HepG2 (cell line): ENCODE results near the gene BPIFA2. TPM values are rescaled to one million over a fixed set of nuclear protein-coding genes. Genes with fewer than 3 reads are reported as not detected.

Experiments
- ATAD3A ChIP-seq: sonication (generic); formaldehyde crosslinking; IDR thresholded peaks from 2 replicates; pipeline ENCODE4 v1.4.0; 2020; ENCODE audit warnings: missing genetic modification reagents
- ATF5 ChIP-seq: sonication (generic); formaldehyde crosslinking; IDR thresholded peaks from 2 replicates; pipeline ENCODE4 v1.4.0; 2020; ENCODE audit warnings: mild to moderate bottlenecking, low read depth, missing genetic modification reagents
- CREB3 ChIP-seq: sonication (generic); formaldehyde crosslinking; IDR thresholded peaks from 2 replicates; pipeline ENCODE4 v1.5.0; 2020; ENCODE audit warnings: missing genetic modification reagents
- DBP ChIP-seq: sonication (generic); formaldehyde crosslinking; IDR thresholded peaks from 2 replicates; pipeline ENCODE4 v1.4.0; 2020; ENCODE audit warnings: missing genetic modification reagents; ENCODE audit errors: not compliant biosample characterization
- DZIP1 ChIP-seq: sonication (generic); formaldehyde crosslinking; IDR thresholded peaks from 2 replicates; pipeline ENCODE4 v1.5.0; 2020; ENCODE audit warnings: mild to moderate bottlenecking, missing genetic modification reagents
- KAT2B ChIP-seq: fragments of 150-350 bp; IDR thresholded peaks from 2 replicates; pipeline ENCODE4 v1.6.1; 2014; ENCODE audit warnings: low read depth, low read length, borderline replicate concordance
- KMT2B ChIP-seq: IDR thresholded peaks from 2 replicates; pipeline ENCODE4 v1.6.1; 2016; ENCODE audit warnings: missing genetic modification reagents, missing compliant biosample characterization
- MAFG ChIP-seq: sonication (generic); formaldehyde crosslinking; IDR thresholded peaks from 2 replicates; pipeline ENCODE4 v1.5.1; 2020; ENCODE audit warnings: mild to moderate bottlenecking, missing genetic modification reagents
- MEIS1 ChIP-seq: sonication (generic); formaldehyde crosslinking; IDR thresholded peaks from 2 replicates; pipeline ENCODE4 v1.9.0; 2021; ENCODE audit warnings: mild to moderate bottlenecking, missing genetic modification reagents, moderate library complexity, borderline replicate concordance
- MIER2 ChIP-seq: IDR thresholded peaks from 2 replicates; pipeline ENCODE4 v1.6.1; 2016; ENCODE audit warnings: missing biosample characterization, missing genetic modification reagents
- MYC ChIP-seq: sonication (generic); formaldehyde crosslinking; IDR thresholded peaks from 2 replicates; pipeline ENCODE4 v1.9.0; 2021; ENCODE audit warnings: missing genetic modification reagents, borderline replicate concordance
- NCOA5 ChIP-seq: sonication (generic); formaldehyde crosslinking; IDR thresholded peaks from 2 replicates; pipeline ENCODE4 v1.4.0; 2020; ENCODE audit warnings: missing genetic modification reagents
- RARA ChIP-seq: IDR thresholded peaks from 2 replicates; pipeline ENCODE4 v1.6.1; 2016; ENCODE audit warnings: missing genetic modification reagents, missing compliant biosample characterization
- ZNF138 ChIP-seq: sonication (generic); formaldehyde crosslinking; IDR thresholded peaks from 2 replicates; pipeline ENCODE4 v1.5.0; 2020; ENCODE audit warnings: mild to moderate bottlenecking, low read depth, missing genetic modification reagents
- ZNF256 ChIP-seq: sonication (generic); formaldehyde crosslinking; conservative IDR thresholded peaks from 2 replicates; pipeline ENCODE4 v1.4.0; 2020; ENCODE audit warnings: missing genetic modification reagents
- ZNF609 ChIP-seq: sonication (generic); formaldehyde crosslinking; IDR thresholded peaks from 2 replicates; pipeline ENCODE4 v1.4.0; 2020; ENCODE audit warnings: mild to moderate bottlenecking, missing genetic modification reagents, borderline replicate concordance
- ZNF614 ChIP-seq: IDR thresholded peaks from 2 replicates; pipeline ENCODE4 v1.6.1; 2018; ENCODE audit warnings: missing biosample characterization, missing genetic modification reagents, inconsistent platforms, borderline replicate concordance
- ZNF784 ChIP-seq: sonication (generic); formaldehyde crosslinking; IDR thresholded peaks from 2 replicates; pipeline ENCODE4 v1.5.1; 2020; ENCODE audit warnings: missing genetic modification reagents, mild to moderate bottlenecking, borderline replicate concordance
- ZNF792 ChIP-seq: IDR thresholded peaks from 2 replicates; pipeline ENCODE4 v1.6.1; 2016
- polyA plus RNA-seq, 8 experiments: library from polyadenylated mRNA; depleted of rRNA in 3 of 8; stranded (reverse) in 7 of 8; unstranded in 1 of 8; fragments of >200 nt; fragmentation: Illumina TruSeq in 4 of 8; extraction: Trizol in 4 of 8; gene quantifications; 2 replicates each; pipeline versions ENCODE4 v1.2.1 to v1.2.3, GENCODE V29; 2011 to 2016; ENCODE audit warnings: low read depth in 4 of 8, missing spikeins in 1 of 8, mixed read lengths in 1 of 8; ENCODE audit not compliant: insufficient read depth in 1 of 8
- total RNA-seq, 5 experiments: library from RNA; depleted of rRNA; stranded (reverse); fragments of >200 nt; fragmentation: Illumina TruSeq; extraction: Trizol; gene quantifications; 2 replicates each; pipeline ENCODE4 v1.2.3, GENCODE V29; 2016; ENCODE audit warnings: low read depth in 1 of 5

Gene BPIFA2
- total and polyA plus RNA-seq, 2 of the 13 experiments (the other 11 are each of a cell fraction or from before 2014, with no cell fraction given), result not detected

- TF ChIP-seq ZNF609 (CRISPR knock-in tag), result no peak
- no peak for TF ChIP-seq MYC
- TF ChIP-seq KAT2B, result no peak
- TF ChIP-seq ZNF138, result no peak
- TF ChIP-seq KMT2B (CRISPR knock-in tag), result no peak
- no peak for TF ChIP-seq CREB3 (CRISPR knock-in tag)
- no peak for TF ChIP-seq DZIP1 (CRISPR knock-in tag)
- TF ChIP-seq ATAD3A, result no peak
- TF ChIP-seq MAFG (CRISPR knock-in tag), result no peak
- no peak for TF ChIP-seq MIER2
- no peak for TF ChIP-seq NCOA5 (CRISPR knock-in tag)
- TF ChIP-seq DBP (CRISPR knock-in tag), result no peak
- 0 out of 2 replicates have a peak, but pooled peaks have one; percentile 19 for TF ChIP-seq ZNF792 (CRISPR knock-in tag)
- TF ChIP-seq RARA (CRISPR knock-in tag), result peak; percentile 39; the same call in 1 of the 2 replicates
- no peak for TF ChIP-seq MEIS1
- 0 out of 2 replicates have a peak, but pooled peaks have one; percentile 35 for TF ChIP-seq ZNF784 (CRISPR knock-in tag)
- TF ChIP-seq ZNF614 (CRISPR knock-in tag), result no peak
- TF ChIP-seq ZNF256, result no peak
- TF ChIP-seq ATF5 (CRISPR knock-in tag), result no peak
Observed at GRCh38 chr20:33125983-33126382, 42.0 kb upstream of the BPIFA2 start (continued).
